Stimulated activated CD8-positive, alpha-beta memory T cell treated with anti-CD3 and anti-CD28 coated beads, Interleukin-7, amount 100 ng/mL, for 24 hours (primary cell): Measurements from ENCODE around the gene GCN1.
"Not testable (repeated sequence)": the region's sequence is repeated elsewhere in the genome, so short reads cannot be mapped to it uniquely, and the experiment has no call there.

Experiments used
- DNase-seq: peaks from one replicate; pipeline ENCODE4 v3.0.0-alpha.2; 2020; ENCODE audit warnings: low read depth

GCN1 gene

GRCh38 chr12:120213182-120213581 is 18.7 kb upstream of the GCN1 start:
- DNase-seq, result not testable (repeated sequence)

DNA sequence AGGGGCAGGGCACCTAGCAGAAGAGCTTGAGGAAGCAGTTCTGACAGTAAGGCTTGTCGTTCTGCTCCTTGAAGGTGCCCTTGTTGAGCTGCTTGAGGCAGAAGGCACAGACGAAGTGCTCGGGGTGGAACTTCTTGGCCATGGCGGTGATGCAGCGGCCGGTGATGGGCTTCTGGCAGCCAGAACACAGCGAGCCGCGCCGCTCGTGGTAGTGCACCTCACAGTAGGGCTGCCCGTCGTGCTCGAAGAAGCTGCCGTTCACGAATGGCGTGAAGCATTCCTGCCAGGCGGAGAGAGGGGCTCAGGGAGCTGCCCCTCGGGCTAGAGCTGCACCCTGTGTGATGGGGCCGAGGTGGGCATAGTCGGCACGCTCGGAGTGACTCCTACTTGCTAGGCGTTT is 17.8 kb upstream of the GCN1 start:
- DNase-seq, result no peak

DNA sequence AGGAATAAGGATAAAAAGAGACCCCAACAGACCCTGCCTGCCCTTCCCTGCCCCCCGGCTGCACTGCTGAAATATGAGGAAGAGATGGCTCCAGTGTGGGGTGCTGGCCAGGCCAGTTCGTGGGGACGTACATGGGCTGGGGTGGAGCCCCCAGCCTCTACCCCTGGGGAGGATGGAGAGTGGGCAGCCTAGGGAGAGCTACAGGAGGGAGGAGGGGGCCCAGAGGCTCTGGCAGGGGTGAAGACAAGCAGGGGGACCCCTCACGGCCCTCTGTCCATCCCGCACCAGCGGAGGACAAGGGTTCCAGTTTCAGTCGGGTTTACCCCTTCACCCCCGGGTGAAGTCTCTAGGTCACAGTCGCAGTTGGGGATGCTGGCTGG is 17.4 kb upstream of the GCN1 start:
- no peak for DNase-seq

DNA sequence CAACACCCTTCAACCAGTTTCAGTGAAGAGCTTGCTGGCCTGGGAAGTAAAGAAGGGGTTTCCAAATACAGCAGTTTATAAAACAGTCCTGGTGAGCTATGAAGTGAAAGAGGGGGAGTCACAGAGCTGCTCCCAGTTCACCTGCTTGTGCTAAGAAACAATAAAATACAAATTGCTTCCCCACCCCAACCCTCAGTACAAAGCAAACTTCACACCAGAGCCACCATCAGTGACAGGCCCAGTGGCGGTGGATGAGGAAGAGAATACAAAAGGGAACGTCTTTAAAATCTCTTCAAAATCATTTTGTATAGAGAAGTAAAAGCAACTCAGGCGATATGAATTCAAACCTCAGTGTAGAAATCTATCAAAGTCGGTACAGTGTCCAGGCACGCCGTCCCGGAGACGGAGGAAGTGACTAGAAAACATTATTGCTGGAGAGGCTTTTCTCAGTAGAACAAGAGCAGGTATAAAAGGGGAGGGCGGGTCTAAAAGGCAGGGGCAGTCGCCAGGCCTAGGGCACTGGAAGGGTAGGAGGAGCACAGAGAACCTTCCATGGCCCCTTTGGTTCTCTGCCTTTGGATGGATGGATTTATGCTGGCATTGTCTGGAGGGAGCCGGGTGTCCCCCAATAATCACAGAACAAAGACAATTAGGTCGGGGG is 16.9 kb upstream of the GCN1 start:
- DNase-seq, result no peak

DNA sequence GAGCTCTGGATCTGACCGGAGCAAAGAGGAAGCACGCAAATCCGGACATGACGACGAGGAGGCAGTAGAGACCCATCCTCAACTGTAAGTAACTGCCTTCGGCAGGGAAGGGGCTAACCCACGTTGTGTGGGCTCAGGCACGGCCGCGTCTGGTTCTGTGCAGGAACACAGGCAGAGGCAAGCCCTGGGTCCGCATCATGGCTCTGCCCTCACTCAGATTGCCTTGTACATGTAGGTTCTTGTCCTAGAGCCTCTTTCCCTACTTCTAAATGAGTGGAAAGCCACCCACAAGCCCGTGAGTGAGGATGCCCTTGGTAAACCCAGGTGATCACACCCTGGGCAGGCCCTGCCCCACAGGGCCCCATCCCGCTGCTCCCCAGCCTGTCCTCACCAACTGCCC is 15.3 kb upstream of the GCN1 start:
- DNase-seq, result no peak

DNA sequence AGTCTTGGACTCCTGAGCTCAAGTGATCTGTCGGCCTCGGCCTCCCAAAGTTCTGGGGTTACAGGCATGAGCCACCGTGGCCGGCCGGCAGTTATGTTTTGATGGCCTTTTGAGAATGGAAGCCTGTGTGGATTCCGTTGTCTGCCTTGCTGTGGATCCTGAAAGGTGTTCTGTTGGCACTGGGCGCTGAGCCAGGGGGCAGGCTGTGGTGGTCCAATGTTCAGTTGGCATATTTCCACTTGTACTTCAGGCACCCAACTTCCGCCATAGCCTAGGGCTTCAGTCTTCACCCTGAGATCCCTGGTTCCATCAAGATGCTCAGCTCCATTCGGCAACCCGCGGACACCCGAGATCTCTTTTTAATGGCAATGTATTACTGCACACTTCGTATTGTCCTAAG is 12.7 kb upstream of the GCN1 start:
- DNase-seq, result no peak

- not testable (repeated sequence) for DNase-seq
Measured at GRCh38 chr12:120206781-120207180, 12.3 kb upstream of the GCN1 start.

GRCh38 chr12:120206228-120206627 is 11.7 kb upstream of the GCN1 start:
- no peak for DNase-seq

GRCh38 chr12:120204171-120204570 is 9.7 kb upstream of the GCN1 start:
- no peak for DNase-seq

GRCh38 chr12:120200364-120200800 is 5.9 kb upstream of the GCN1 start:
- no peak for DNase-seq

- DNase-seq, result no peak
Measured at GRCh38 chr12:120199595-120200306, 5.2 kb upstream of the GCN1 start.

DNA sequence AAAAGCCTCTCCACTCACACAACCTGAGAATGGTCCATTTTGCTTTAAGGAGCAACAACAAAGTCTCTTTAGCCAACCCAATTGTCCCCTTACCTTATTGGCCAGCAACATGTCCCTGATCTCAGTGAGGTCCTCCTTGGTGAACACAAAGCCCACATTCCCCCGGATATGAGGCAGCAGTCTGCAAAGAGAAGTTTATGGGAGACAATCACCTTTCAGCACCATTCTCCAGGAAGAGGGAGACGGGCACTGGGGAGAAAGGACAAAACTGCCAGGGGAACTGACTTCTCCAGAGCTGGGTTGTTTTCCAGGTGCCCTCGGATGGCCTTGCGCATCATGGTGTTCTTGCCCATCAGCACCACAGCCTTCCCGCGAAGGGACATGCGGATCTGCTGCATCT is 4.5 kb upstream of the GCN1 start:
- DNase-seq, result no peak

DNA sequence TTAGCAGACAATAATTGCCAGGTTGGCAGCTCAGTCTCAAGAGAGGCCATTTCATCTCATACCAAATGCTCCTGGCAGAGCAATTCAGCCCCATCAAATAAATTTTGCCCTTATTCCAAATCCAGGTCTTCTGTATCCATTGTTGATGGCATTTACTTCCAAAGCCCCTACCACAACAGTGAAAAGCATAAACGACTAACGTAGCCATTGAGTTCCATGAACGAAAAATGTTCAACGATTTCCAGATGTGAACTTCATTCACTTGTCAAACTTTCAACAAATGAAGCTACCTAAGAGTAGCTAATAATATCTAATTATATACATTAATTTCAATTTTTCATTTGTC is 3.0 kb upstream of the GCN1 start:
- DNase-seq, result no peak

- DNase-seq, result not testable (repeated sequence)
Measured at GRCh38 chr12:120196817-120197541, 2.5 kb upstream of the GCN1 start.

GRCh38 chr12:120196363-120196762 is 1.8 kb upstream of the GCN1 start:
- no peak for DNase-seq

- DNase-seq, result no peak
Measured at GRCh38 chr12:120194226-120194533, 335 bp downstream of the GCN1 start.

DNA sequence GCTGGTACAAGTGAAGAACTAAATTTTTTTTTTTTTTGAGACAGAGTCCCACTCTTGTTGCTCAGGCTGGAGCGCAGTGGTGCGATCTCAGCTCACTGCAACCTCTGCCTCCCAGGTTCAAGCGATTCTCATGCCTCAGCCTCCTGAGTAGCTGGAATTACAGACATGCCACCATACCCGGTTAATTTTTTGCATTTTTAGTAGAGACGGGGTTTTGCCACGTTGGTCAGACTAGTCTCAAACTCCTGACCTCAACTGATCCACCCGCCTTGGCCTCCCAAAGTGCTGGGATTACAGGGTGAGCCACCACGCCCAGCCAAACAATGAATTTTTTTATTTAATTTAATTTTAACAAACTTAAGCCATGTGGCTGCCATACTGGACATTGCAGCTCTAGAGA is 1.2 kb downstream of the GCN1 start:
- DNase-seq, result not testable (repeated sequence)

GRCh38 chr12:120190985-120191480 is 3.5 kb downstream of the GCN1 start:
- DNase-seq, result no peak

DNA sequence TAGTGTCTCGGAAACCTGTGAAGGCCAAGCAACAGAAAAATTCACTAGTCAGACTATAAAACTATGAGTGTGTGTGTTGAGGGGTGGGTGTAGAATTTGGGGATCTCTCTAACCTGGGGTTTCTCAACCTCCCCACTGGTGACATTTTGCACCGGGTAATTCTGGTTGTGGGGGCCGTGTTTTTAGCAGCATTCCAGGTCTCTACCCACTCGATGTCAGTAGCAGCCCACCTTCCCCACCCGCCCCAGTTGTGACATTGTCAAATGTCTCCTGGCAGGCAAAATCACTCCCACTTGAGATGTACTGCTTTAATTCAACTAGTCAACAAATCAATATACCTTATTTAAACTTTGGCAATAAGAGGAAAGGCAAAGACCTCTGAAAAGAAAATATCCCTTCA is 4.1 kb downstream of the GCN1 start:
- no peak for DNase-seq

DNA sequence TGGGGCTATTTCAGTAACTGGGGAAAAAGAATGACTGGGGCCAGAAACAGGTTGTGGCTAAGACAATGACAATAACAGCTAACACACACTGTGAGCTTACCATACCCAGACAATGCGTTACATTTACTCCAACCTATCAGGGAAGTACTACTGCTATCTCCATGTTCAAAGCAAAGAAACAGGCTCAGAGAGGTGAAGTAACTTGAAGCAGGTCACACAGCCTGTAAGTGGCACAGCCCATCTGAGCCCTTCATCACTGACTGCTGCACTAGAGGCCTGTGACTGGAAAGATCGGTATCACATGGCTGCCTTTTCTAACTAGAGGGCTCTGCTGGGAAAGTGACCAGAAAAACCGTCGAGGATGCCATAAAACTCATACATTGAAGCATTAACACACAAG is 7.9 kb downstream of the GCN1 start:
- no peak for DNase-seq

GRCh38 chr12:120183211-120183631 is 11.3 kb downstream of the GCN1 start:
- DNase-seq, result no peak

DNA sequence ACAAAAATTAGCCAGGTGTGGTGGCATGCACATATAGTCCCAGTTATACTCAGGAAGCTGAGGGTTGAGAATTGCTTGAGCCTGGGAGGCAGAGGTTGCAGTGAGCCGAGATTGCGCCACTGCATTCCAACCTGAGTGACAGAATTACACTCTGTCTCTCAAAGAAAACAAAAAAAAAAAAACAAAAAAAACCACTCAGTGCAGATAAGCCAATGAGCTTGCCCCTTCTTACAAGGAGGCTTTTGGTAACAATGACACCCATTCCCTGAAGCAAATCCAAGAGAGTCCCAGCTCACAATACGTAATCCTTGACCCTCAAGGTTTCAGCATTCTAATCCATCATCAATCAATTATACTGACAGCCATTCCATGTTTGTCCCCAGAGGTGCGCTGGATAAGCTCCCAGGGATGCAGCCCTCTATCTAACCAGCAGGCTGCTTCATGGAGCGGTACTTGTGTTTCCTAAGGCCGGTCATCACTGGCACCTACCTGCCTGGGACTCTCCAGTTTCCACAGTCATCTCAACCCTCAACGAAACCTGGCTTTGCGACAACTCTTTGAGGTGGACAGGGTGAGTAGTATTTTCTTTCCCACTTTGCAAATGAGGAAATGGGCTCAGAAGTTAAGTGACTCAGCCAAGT is 12.4 kb downstream of the GCN1 start:
- DNase-seq, result no peak

DNA sequence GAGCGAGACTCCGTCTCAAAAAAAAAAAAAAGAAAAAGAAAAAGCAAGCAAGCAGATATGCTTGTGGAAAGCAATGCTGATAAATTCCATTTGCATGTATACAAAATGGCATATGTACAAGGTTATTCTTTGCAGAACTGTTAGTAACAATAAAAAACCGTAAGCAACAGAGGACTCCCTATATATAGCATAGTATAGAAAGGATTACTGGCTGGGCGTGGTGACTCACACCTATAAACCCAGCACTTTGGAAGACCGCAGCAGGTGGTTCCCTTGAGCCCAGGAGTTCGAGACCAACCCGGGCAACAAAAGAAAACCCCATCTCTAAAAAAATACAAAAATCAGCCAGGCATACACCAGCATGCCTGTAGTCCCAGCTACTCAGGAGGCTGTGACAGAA is 13.5 kb downstream of the GCN1 start:
- DNase-seq, result no peak
